Renal cortical epithelial cell (primary cell): ENCODE measurements around the gene DUS2. TPM values are rescaled to one million over a fixed set of nuclear protein-coding genes. Genes with fewer than 3 reads are reported as not detected.

Source experiments
- DNase-seq: peaks from one replicate; pipeline ENCODE4 v3.0.0-alpha.2; 2011; ENCODE audit warnings: low read depth
- total RNA-seq: library from RNA; depleted of rRNA; stranded (reverse); fragments of >200 nt; gene quantifications from 2 replicates; pipeline ENCODE4 v1.2.3, GENCODE V29; 2014

Gene DUS2
- total RNA-seq, 1 donor from 2014 or later, result 19.0 TPM

- DNase-seq, result no peak
These were observed 55.0 kb downstream of the DUS2 start for GRCh38 chr16:68077866-68078700.

- no peak for DNase-seq
These were observed 55.8 kb downstream of the DUS2 start for GRCh38 chr16:68078701-68079375.

GRCh38 chr16:68079376-68079625, 56.2 kb downstream of the DUS2 start:
- no peak for DNase-seq

- no peak for DNase-seq
These were observed 56.7 kb downstream of the DUS2 start for GRCh38 chr16:68079626-68080344.

DNA sequence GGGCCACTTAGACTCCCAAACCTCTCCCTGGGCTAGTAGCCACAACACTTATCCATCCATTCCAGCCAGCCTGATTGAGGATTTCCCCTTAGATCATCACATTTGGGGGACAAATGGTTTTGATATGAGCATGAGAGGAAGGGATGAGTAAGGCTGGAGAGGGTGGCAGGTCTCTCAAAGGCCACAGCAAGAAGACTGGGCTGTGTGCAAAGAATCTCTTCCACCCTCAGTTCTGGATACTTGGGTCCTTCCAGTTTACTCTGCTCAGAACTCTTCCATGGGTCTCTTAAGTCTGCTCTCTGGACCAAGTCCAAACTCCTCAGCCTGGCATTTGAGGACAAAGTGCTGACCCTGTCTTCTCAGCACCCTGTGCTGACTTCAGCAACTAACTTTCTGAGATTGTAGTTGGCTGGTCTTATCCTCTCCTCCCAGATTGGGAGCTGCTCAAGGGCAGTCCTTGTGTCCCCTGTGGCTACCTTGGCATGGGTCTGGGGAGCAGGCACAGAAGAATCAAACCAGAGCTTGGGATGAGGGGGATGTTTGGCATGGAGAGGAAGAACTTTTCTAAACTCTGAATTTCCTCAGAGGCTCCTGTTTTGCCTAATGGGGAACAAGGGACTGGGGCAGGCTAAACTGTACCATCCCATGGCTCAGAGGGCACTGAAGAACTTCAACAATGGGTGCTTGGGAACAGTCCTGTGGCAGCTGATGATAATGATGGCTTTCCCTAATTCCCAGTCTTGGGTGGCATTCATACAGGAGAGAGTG, 59.0 kb downstream of the DUS2 start:
- no peak for DNase-seq

GRCh38 chr16:68082629-68083238, 59.6 kb downstream of the DUS2 start:
- no peak for DNase-seq

- no peak for DNase-seq
These were observed 60.2 kb downstream of the DUS2 start for GRCh38 chr16:68083239-68083781.

DNA sequence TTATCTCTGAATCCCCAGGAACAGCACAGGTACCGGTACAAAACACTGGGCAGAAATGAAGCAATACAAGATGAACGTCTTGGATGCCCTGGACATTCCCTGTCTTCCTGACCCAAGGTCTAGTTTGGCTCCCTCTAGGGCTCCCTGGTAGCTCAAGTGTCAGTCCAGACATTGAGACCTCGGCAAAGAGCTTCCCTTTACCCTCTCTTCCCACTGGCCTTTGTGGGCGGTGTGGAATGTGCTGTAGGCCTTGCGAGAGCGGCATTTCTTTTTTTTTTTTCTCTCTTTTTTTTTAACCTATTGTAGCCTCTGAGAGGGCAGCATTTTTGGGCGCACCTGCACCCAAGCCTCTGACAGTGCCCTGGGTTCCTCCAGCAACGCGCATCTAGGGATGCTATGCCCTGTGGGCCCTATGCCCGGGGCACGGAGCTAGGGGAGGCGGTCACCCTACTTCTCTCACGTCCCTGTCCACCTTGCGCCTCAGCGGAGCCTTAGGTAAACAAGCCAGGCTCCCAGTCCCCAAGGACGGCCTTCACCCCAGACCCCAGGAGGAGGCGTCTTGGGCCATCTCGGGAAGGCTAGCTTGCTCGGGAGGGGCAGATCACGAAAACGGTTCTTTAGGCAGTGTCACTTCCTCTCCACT, 60.9 kb downstream of the DUS2 start:
- DNase-seq, result no peak

DNA sequence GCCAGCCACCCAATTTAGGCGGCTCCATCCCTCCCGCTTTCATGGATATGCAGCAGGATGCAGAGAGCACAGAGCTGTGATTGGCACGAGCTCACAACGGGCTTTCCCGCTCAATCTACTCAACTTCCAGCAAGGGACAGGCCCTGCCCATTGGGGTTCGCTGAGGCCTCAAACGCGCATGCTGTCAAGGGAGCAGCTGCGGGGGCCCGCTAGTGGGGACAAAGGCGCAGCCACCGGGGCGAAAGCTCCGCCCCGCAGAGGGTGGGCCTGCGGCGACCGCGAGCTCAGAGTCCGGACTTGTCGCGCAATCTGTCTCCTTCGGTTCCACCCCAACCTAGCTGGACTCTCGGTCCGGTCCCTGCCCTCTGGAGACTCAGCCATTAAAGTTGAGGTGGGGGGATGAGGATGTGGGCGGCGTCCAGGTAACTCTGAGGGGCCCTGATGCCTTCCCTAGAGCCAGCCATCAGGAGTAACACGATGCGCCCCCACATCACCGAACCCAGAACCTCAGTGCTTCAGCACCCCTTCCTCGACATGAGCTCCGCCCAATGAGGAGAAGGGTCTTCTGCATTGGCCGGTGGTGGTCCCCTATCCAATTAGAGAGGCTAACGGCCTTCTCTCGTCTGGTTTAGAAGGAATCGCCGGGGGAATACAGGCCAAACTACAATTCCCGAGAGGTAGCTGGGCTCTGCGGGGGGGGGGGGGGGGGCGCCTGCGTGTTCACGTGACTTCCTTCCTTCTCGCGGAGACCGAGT, 61.6 kb downstream of the DUS2 start:
- DNase-seq, result no peak

GRCh38 chr16:68085259-68086071, 62.4 kb downstream of the DUS2 start, which contains the start of gene NFATC3:
NFATC3 (plus strand) TSS chr16:68085370; CDS start chr16:68085682, 312 bp downstream.
- DNase-seq, result peak; percentile 82

- DNase-seq, result peak; percentile 76
These were observed 63.3 kb downstream of the DUS2 start for GRCh38 chr16:68086336-68086841.

GRCh38 chr16:68086860-68087268, 63.8 kb downstream of the DUS2 start:
- DNase-seq, result no peak

- DNase-seq, result no peak
These were observed 64.6 kb downstream of the DUS2 start for GRCh38 chr16:68087688-68088087.

DNA sequence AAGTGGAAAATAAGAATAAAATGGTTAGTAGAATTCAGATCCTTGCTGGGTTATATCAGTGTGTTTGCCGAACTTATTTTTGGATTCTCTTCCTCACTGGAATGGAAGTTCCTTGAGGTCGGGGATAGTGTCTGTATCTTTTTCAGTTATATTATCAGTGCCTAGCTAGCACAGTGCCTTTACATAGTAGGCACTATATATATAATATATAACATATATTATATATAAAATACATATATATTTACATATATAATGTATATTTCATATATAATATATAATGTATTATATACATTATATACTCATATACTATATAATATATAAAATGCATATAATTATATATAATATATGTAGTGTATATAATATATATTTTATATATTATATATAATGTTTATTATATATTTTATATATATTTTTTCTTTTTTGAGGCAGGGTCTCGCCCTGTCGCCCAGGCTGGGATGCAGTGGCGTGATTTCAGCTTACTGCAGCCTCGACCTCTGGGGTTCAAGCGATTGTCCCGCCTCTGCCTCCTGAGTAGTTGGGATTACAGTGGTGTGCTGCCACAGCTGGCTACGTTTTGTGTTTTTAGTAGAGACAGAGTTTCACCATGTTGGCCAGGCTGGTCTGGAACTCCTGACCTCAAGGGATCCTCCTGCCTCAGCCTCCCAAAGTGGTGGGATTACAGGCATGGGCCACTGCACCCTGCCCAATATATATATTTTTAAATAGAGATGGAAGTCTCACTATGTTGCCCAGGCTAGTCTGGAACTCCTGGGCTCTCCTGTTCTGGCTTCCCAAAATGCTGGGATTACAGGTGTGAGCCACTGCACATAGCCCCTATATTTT, 65.3 kb downstream of the DUS2 start:
- DNase-seq, result no peak

GRCh38 chr16:68089067-68089466, 66.0 kb downstream of the DUS2 start:
- no peak for DNase-seq

DNA sequence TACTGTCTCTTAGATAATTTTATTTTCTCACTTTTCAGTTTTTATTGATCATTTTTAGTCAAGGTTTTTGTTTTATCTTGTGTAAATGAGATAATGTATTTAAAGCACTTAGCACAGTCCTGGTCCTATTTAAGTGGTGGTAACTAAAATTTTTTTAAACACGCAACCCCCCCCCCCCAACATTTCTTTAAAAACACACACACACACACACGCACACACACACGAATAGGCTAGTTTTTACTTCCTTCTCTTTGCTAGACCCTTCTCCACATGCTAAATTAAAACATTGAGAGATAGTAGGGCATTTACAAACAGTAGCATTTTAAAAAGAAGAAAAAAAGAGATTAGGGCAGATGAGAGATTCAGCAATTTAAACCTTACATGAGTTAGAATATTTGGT, 67.0 kb downstream of the DUS2 start:
- DNase-seq, result no peak

DNA sequence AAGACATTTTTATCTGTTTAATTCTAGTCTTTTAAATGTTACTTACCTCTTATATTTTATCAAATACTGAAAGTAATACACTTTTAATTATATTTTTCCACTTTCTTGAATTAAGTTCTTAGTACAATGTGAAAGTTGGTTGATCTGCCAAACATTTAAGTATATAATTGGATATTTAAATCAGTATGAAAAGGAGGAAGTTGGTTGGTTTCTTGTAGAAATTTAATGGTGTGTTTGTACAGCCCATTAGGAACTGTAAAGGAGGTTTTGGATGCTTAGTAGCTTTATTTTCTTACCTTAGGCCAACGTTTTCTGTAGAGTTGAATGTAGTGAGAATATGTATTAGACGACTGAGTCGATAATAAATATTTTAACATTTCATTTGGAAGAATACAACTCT, 67.4 kb downstream of the DUS2 start:
- no peak for DNase-seq
